H1 (cell line): ENCODE data around the gene SCN1B. TPM values are rescaled to one million over a fixed set of nuclear protein-coding genes. Genes with fewer than 3 reads are reported as not detected.

ENCODE experiments used
- CTCF ChIA-PET: fragments of 300-600 bp; sonication (Branson Sonifier 250); formaldehyde crosslinking; loops from one replicate; lab custom pipeline; 2021; ENCODE audit not compliant: partially characterized antibody; lab: Charles Lee
- POLR2A ChIA-PET: fragments of 300-600 bp; sonication (Branson Sonifier 250); formaldehyde crosslinking; loops from one replicate; lab custom pipeline; 2021; ENCODE audit warnings: inconsistent platforms; ENCODE audit not compliant: partially characterized antibody; lab: Charles Lee
- DNase-seq, 2 experiments: peaks; one replicate each; pipeline versions ENCODE4 v3.0.0 to v3.0.0-alpha.2; 2010 to 2022; ENCODE audit warnings: low spot score in 2 of 2, low read depth in 1 of 2, mixed read lengths in 1 of 2
- FAIRE-seq: peaks from 2 replicates; lab custom pipeline; 2011; peaks lifted over from hg19 to GRCh38; lab: Jason Lieb, UNC
- H2AFZ ChIP-seq: 2 replicates; pipeline ENCODE4 v1.8.1; 2012; ENCODE audit warnings: low read length, inconsistent platforms
- H2AK5ac ChIP-seq: 2 replicates; pipeline ENCODE4 v1.6.1; 2013; ENCODE audit warnings: low read depth, low read length
- H2BK120ac ChIP-seq: replicated peaks from 2 replicates; pipeline ENCODE3; 2013; ENCODE audit warnings: low read depth, low read length, inconsistent platforms
- H2BK12ac ChIP-seq: 2 replicates; pipeline ENCODE4 v1.6.1; 2013; ENCODE audit warnings: low read depth, low read length
- H2BK15ac ChIP-seq: 2 replicates; pipeline ENCODE4 v1.6.1; 2013; ENCODE audit warnings: low read length
- H2BK20ac ChIP-seq: 2 replicates; pipeline ENCODE4 v1.6.1; 2013; ENCODE audit warnings: low read length
- H2BK5ac ChIP-seq: 2 replicates; pipeline ENCODE4 v1.6.1; 2013; ENCODE audit warnings: low read depth, low read length
- H3K14ac ChIP-seq: 2 replicates; pipeline ENCODE4 v1.6.1; 2013; ENCODE audit warnings: inconsistent platforms; ENCODE audit not compliant: insufficient read length
- H3K18ac ChIP-seq: 2 replicates; pipeline ENCODE4 v1.6.1; 2013; ENCODE audit warnings: low read length; ENCODE audit errors: extremely low read depth
- H3K23ac ChIP-seq: 2 replicates; pipeline ENCODE4 v1.6.1; 2013; ENCODE audit warnings: inconsistent platforms; ENCODE audit not compliant: insufficient read length
- H3K23me2 ChIP-seq: 2 replicates; pipeline ENCODE4 v1.6.1; 2013; ENCODE audit warnings: low read depth, low read length
- H3K27ac ChIP-seq: 2 replicates; pipeline ENCODE4 v1.6.1; 2011; ENCODE audit warnings: low read depth, low read length, inconsistent platforms
- H3K27me3 ChIP-seq, 4 experiments: replicated peaks in 1 of 4; 1 replicate in 1 of 4; 2 replicates in 3 of 4; pipeline versions ENCODE4 v1.6.1 to v1.8.1; 2011 to 2013; ENCODE audit warnings: low read length in 3 of 4, mild to moderate bottlenecking in 3 of 4, inconsistent platforms in 2 of 4, mixed read lengths in 2 of 4, moderate library complexity in 1 of 4; ENCODE audit not compliant: control insufficient read depth in 3 of 4, insufficient read depth in 3 of 4; ENCODE audit errors: extremely low read depth in 1 of 4
- H3K36me3 ChIP-seq, 4 experiments: 2 replicates each; pipeline versions ENCODE4 v1.6.1 to v1.8.1; 2011 to 2013; ENCODE audit warnings: mild to moderate bottlenecking in 4 of 4, low read length in 3 of 4, moderate library complexity in 2 of 4, control low read depth in 1 of 4, inconsistent platforms in 1 of 4; ENCODE audit not compliant: insufficient read depth in 4 of 4, control insufficient read depth in 2 of 4
- H3K4ac ChIP-seq: replicated peaks from 2 replicates; pipeline ENCODE3; 2013; ENCODE audit warnings: low read length, low read depth, mixed read lengths, inconsistent platforms; ENCODE audit not compliant: insufficient read length
- H3K4me1 ChIP-seq, 4 experiments: replicated peaks in 1 of 4; 1 replicate in 1 of 4; 2 replicates in 3 of 4; pipeline versions ENCODE4 v1.6.1 to v1.8.1; 2011 to 2013; ENCODE audit warnings: low read length in 3 of 4, inconsistent platforms in 2 of 4, mixed read lengths in 1 of 4; ENCODE audit not compliant: insufficient read depth in 4 of 4, control insufficient read depth in 3 of 4
- H3K4me2 ChIP-seq, 2 experiments: 2 replicates each; pipeline versions ENCODE4 v1.6.1 to v1.8.1; 2011 to 2013; ENCODE audit warnings: low read depth in 2 of 2, low read length in 2 of 2, control low read depth in 1 of 2, inconsistent platforms in 1 of 2, mild to moderate bottlenecking in 1 of 2; ENCODE audit not compliant: insufficient read depth in 1 of 2
- H3K4me3 ChIP-seq, 4 experiments: fragments of 200-600, 300-600 bp in 1 of 4; sonication (generic), shearing (Covaris generic), sonication (Bioruptor Twin) in 1 of 4; 2 replicates each; pipeline versions ENCODE4 v1.5.1 to v1.8.1; 2011 to 2016; ENCODE audit warnings: low read length in 4 of 4, low read depth in 3 of 4, control low read depth in 2 of 4, inconsistent platforms in 2 of 4, mild to moderate bottlenecking in 2 of 4, mixed read lengths in 1 of 4, moderate library complexity in 1 of 4; ENCODE audit not compliant: insufficient read depth in 2 of 4; ENCODE audit errors: extremely low read depth in 1 of 4
- H3K56ac ChIP-seq: replicated peaks from 2 replicates; pipeline ENCODE3; 2013; ENCODE audit warnings: low read depth, mild to moderate bottlenecking, mixed read lengths, low read length, inconsistent platforms; ENCODE audit not compliant: insufficient read length
- H3K79me1 ChIP-seq: 2 replicates; pipeline ENCODE4 v1.6.1; 2013; ENCODE audit warnings: low read depth, low read length, control low read depth
- H3K79me2 ChIP-seq, 2 experiments: 2 replicates each; pipeline versions ENCODE4 v1.6.1 to v1.8.1; 2012 to 2013; ENCODE audit warnings: low read length in 2 of 2, mild to moderate bottlenecking in 2 of 2, inconsistent platforms in 1 of 2; ENCODE audit not compliant: insufficient read depth in 2 of 2, control insufficient read depth in 1 of 2
- H3K9ac ChIP-seq, 4 experiments: replicated peaks in 1 of 4; 1 replicate in 1 of 4; 2 replicates in 3 of 4; pipeline versions ENCODE4 v1.6.1 to v1.8.1; 2011 to 2013; ENCODE audit warnings: low read depth in 3 of 4, low read length in 3 of 4, control low read depth in 2 of 4, mild to moderate bottlenecking in 2 of 4, moderate library complexity in 2 of 4, inconsistent platforms in 1 of 4; ENCODE audit errors: extremely low read depth in 1 of 4
- H3K9me3 ChIP-seq, 2 experiments: 2 replicates each; pipeline versions ENCODE4 v1.6.1 to v1.8.1; 2012 to 2013; ENCODE audit warnings: mild to moderate bottlenecking in 2 of 2, moderate library complexity in 2 of 2, control low read depth in 1 of 2, inconsistent platforms in 1 of 2, low read depth in 1 of 2, low read length in 1 of 2, mixed read lengths in 1 of 2; ENCODE audit not compliant: insufficient read depth in 2 of 2
- H4K20me1 ChIP-seq, 2 experiments: replicated peaks in 1 of 2; 2 replicates each; pipeline versions ENCODE3 to v1.8.1; 2011 to 2013; ENCODE audit warnings: inconsistent platforms in 2 of 2, low read length in 2 of 2, mild to moderate bottlenecking in 1 of 2; ENCODE audit not compliant: insufficient read depth in 2 of 2, control insufficient read depth in 1 of 2
- H4K5ac ChIP-seq: 2 replicates; pipeline ENCODE4 v1.6.1; 2013; ENCODE audit warnings: low read length, low read depth, mixed read lengths, inconsistent platforms; ENCODE audit not compliant: insufficient read length
- H4K8ac ChIP-seq: 2 replicates; pipeline ENCODE4 v1.8.0; 2013; ENCODE audit warnings: mild to moderate bottlenecking, moderate library complexity, low read length, inconsistent platforms; ENCODE audit not compliant: insufficient read depth; ENCODE audit errors: extremely low read depth
- H4K91ac ChIP-seq: replicated peaks from 2 replicates; pipeline ENCODE3; 2013; ENCODE audit warnings: low read length, mixed read lengths, inconsistent platforms; ENCODE audit not compliant: insufficient read length
- ASH2L ChIP-seq: fragments of 200-600, 300-600 bp; sonication (generic); IDR thresholded peaks from one replicate; pipeline ENCODE4 v1.7.1; 2017; ENCODE audit warnings: low read length
- BACH1 ChIP-seq: IDR thresholded peaks from 2 replicates; pipeline ENCODE4 v1.6.1; 2012; ENCODE audit warnings: low read length, improper control_type of control experiment
- EP300 ChIP-seq, 2 experiments: IDR thresholded peaks; 1 replicate in 1 of 2; 2 replicates in 1 of 2; pipeline ENCODE4 v1.6.1; 2011 to 2012; ENCODE audit warnings: low read depth in 2 of 2, low read length in 2 of 2, mild to moderate bottlenecking in 2 of 2, borderline replicate concordance in 1 of 2, inconsistent platforms in 1 of 2, moderate library complexity in 1 of 2
- FOSL1 ChIP-seq: IDR thresholded peaks from 2 replicates; pipeline ENCODE4 v1.6.1; 2011; ENCODE audit warnings: mild to moderate bottlenecking, low read depth, low read length, moderate library complexity; ENCODE audit not compliant: insufficient read depth
- MAFK ChIP-seq: IDR thresholded peaks from 2 replicates; pipeline ENCODE4 v1.6.1; 2012; ENCODE audit warnings: low read depth, mild to moderate bottlenecking, improper control_type of control experiment, low read length
- MAX ChIP-seq: IDR thresholded peaks from 2 replicates; pipeline ENCODE4 v1.6.1; 2012; ENCODE audit warnings: inconsistent platforms
- PHF8 ChIP-seq: fragments of 200-600 bp; sonication (generic); conservative IDR thresholded peaks from 2 replicates; pipeline ENCODE4 v1.7.1; 2012; ENCODE audit warnings: low read depth, mild to moderate bottlenecking, inconsistent platforms, low read length, moderate library complexity
- RFX5 ChIP-seq: IDR thresholded peaks from 2 replicates; pipeline ENCODE4 v1.6.1; 2011; ENCODE audit warnings: low read depth, low read length, improper control_type of control experiment, borderline replicate concordance
- RXRA ChIP-seq: IDR thresholded peaks from 2 replicates; pipeline ENCODE4 v1.6.1; 2011; ENCODE audit warnings: low read depth, mild to moderate bottlenecking, low read length, moderate library complexity; ENCODE audit not compliant: insufficient read depth
- SIRT6 ChIP-seq: IDR thresholded peaks from one replicate; pipeline ENCODE4 v1.7.1; 2012; ENCODE audit warnings: low read length, inconsistent platforms
- WGBS, 2 experiments: shearing (Covaris generic) in 1 of 2; methylation state at CpG; one replicate each; pipeline versions ENCODE4 v1.1.6 to v1.1.7; 2013 to 2015; ENCODE audit warnings: low lambda C conversion rate in 2 of 2, mixed read lengths in 2 of 2, inconsistent platforms in 1 of 2, low coverage in 1 of 2, missing lambda C conversion rate in 1 of 2; ENCODE audit not compliant: insufficient replicate concordance in 2 of 2, insufficient coverage in 1 of 2, insufficient read length in 1 of 2; ENCODE audit errors: extremely low coverage in 1 of 2, missing lambda C conversion rate in 1 of 2; 5-methylcytosine and 5-hydroxymethylcytosine counted together
- polyA plus RNA-seq, 7 experiments: library from polyadenylated mRNA; depleted of rRNA in 3 of 7; stranded (reverse) in 5 of 7; unstranded in 2 of 7; fragments of >200 nt in 5 of 7; fragments of 200-250 nt in 2 of 7; gene quantifications; 1 replicate in 5 of 7; 2 replicates in 1 of 7; 4 replicates in 1 of 7; pipeline versions ENCODE4 v1.2.1 to v1.2.3, GENCODE V29; 2011 to 2013; ENCODE audit warnings: missing spikeins in 2 of 7, mixed read lengths in 2 of 7
- total RNA-seq: library from RNA; stranded (reverse); fragmentation: NEBNext Ultra II Directional; extraction: Animal tissue kit (Norgen Biotek cat#: 25700); gene quantifications from 2 replicates; pipeline ENCODE4 v1.2.1, GENCODE V29; 2021

The SCN1B gene
- total and polyA plus RNA-seq, 2 of the 8 experiments (the other 6 are each of a cell fraction or from before 2014, with no cell fraction given), result 3.1 to 3.5 TPM

- Histone ChIP-seq H3K27ac (peak overlapping the region; percentile 80; the same call in 1 of the 2 replicates), H4K91ac (peak overlapping the region; percentile 28), H3K4me2 (peak overlapping the region; percentile 79 to 83), H2BK15ac (peak overlapping the region; percentile 99), H2BK120ac (no peak overlapping the region), H3K9me3 (no peaks in the 10 kb centered on the region), H2BK5ac (peak overlapping the region; percentile 93; the same call in 1 of the 2 replicates), H3K56ac (no peak overlapping the region), H3K27me3 (no peaks in the 10 kb centered on the region), H2AFZ (no peak overlapping the region), H3K14ac (no peak overlapping the region), H2AK5ac (peak overlapping the region; percentile 9; the same call in 1 of the 2 replicates), H3K23ac (no peak overlapping the region), H2BK12ac (peak overlapping the region; percentile 68; the same call in 1 of the 2 replicates), H3K4ac (peak overlapping the region; percentile 92), H3K4me1 (peaks cover 5 to 39% (median 25%) of the 10 kb centered on the region in 4 experiments), H3K4me3 (peak overlapping the region; percentile 32 to 66 (median 44)), H3K9ac (peak overlapping the region in 2 of 4 experiments; percentile 26 to 52; a peak in 4 of 7 replicates), H3K79me2 (peaks cover 0 to 12% of the 10 kb centered on the region in 2 experiments; a peak in 1 of 4 replicates), H3K23me2 (peaks cover 7% of the 10 kb centered on the region; the same call in 1 of the 2 replicates), H4K8ac (0 out of 2 replicates have a peak overlapping the region, but pooled peaks have one; percentile 90), H4K5ac (peak overlapping the region; percentile 18), H3K18ac (peak overlapping the region; percentile 75), H3K36me3 (no peaks in the 10 kb centered on the region; a peak in 1 of 8 replicates), H3K79me1 (no peaks in the 10 kb centered on the region), H2BK20ac (no peak overlapping the region), H4K20me1 (peaks cover 2 to 5% of the 10 kb centered on the region in 2 experiments)
- 79% methylated on average over 11 of the region's 14 CpGs; no CpG with 5 or more reads in 1 of the 2 experiments for WGBS, 2 experiments
- ChIA-PET CTCF (interaction anchor here (0.7 to 6.4 kb wide), 9 partner anchors 9 to 184 kb away, joined by 3 to 105 read pairs (median 9); partner anchors contain the start of genes FXYD3 and LGI4), POLR2A (interaction anchor here (0.8 to 2.5 kb wide), 7 partner anchors 8 to 43 kb away, joined by 3 to 18 read pairs (median 5); partner anchors contain the start of gene SCN1B)
- DNase-seq (no peak), FAIRE-seq (no peak)
- TF ChIP-seq RFX5, result no peak
- no peak for TF ChIP-seq BACH1
- no peak for TF ChIP-seq PHF8
- no peak for TF ChIP-seq MAX
- TF ChIP-seq ASH2L, result no peak
- no peak for TF ChIP-seq SIRT6
- TF ChIP-seq MAFK, result no peak
- TF ChIP-seq FOSL1, result no peak
- TF ChIP-seq RXRA, result no peak
- TF ChIP-seq EP300 (IDR thresholded peaks at IDR 0.05; ENCODE audit: borderline replicate concordance in 1 of 2, low read depth in 2 of 2, low read length in 2 of 2), result no peak
Measured at GRCh38 chr19:35042056-35042730, 11.9 kb downstream of the SCN1B start.
